Natural killer cell treated with Interleukin-12 subunit alpha and Interleukin-12 subunit beta and Interleukin-15 and Interleukin-18, amount 100 ng/mL, for 72 hours (primary cell): ENCODE results near the gene C1orf210. TPM values are rescaled to one million over a fixed set of nuclear protein-coding genes. Genes with fewer than 3 reads are reported as not detected.

Source experiments
- ATAC-seq, 2 donors: fragments of 150-1000 bp; cut with Tn5 transposase in 1 of 2; sonication (Bioruptor Pico), chemical (Tn5 transposase) in 1 of 2; 2 replicates each; pipeline ENCODE4 v1.10.0; 2021
- DNase-seq: peaks from one replicate; pipeline ENCODE4 v3.0.0; 2022; ENCODE audit warnings: low spot score
- H3K27ac Mint-ChIP-seq, 2 donors: 1 replicate in 1 of 2; 2 replicates in 1 of 2; pipeline ENCODE4 v1.8.0; 2022; ENCODE audit warnings: mixed read lengths in 2 of 2, mild to moderate bottlenecking in 1 of 2, moderate library complexity in 1 of 2
- H3K27me3 Mint-ChIP-seq, 2 donors: 1 replicate in 1 of 2; 2 replicates in 1 of 2; pipeline ENCODE4 v1.8.0; 2022; ENCODE audit warnings: mixed read lengths in 2 of 2
- H3K36me3 Mint-ChIP-seq: one replicate; pipeline ENCODE4 v1.8.0; 2022; ENCODE audit warnings: mixed read lengths
- H3K4me1 Mint-ChIP-seq, 2 donors: 1 replicate in 1 of 2; 2 replicates in 1 of 2; pipeline ENCODE4 v1.8.0; 2022; ENCODE audit warnings: low read depth in 2 of 2, mixed read lengths in 2 of 2, mild to moderate bottlenecking in 1 of 2
- H3K4me3 Mint-ChIP-seq: one replicate; pipeline ENCODE4 v1.8.0; 2022; ENCODE audit warnings: mixed read lengths
- H3K9me3 Mint-ChIP-seq: 2 replicates; pipeline ENCODE4 v1.8.0; 2022; ENCODE audit warnings: mixed read lengths
- total RNA-seq, 2 donors: library from RNA; stranded (reverse); gene quantifications; one replicate each; pipeline ENCODE4 v1.2.3, GENCODE V29; 2022

Gene C1orf210
- total RNA-seq, result not detected

DNA sequence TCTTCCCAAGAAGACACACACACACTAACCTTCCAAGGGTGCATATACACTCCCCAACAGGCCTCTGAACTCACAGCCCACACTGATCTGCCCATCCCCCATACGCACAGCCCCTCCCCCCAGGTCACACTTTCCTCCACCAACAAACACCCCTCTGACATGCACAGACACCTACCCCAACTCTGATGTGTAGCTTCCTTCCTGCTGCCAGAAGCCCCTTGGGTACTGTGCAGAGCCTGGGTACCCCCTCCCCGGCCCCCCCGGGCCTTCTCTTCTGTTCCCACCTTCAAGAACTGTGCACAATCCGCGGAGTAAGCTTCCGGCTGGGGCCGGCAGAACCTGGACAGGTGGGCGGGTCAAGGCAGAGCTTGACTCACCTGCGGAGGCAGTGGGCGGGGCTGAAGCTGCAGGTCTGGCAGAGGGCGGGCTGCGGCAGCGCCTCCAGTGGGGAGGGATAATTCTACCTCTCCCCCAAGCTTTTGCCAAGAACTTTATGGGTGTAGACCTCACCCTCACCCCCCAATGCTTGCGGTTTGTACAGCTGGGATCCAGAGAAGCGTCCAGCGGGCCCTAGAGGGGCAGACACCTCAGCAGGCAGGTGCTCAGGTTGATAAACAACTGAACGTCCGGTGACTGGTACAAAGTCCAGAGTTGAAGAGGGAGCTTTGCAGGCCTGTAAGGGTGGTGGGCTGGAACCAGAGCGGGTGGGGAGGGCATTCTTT, at the start of gene C1orf210:
Gene C1orf210 (minus strand): TSS at position 313 of the 722 bp plus-strand sequence. CDS start 2,311 bp downstream, outside the sequence.
- Mint-ChIP-seq H3K36me3 (no peaks in the 10 kb centered on the region), H3K4me3 (no peak within 1 kb of the TSS), H3K27me3 (peaks cover under 1 to 3% of the 10 kb centered on the region in 2 donors), H3K4me1 (peaks cover 0 to 3% of the 10 kb centered on the region in 2 donors), H3K9me3 (no peaks in the 10 kb centered on the region), H3K27ac (no peak within 1 kb of the TSS)
- DNase-seq (no peak), ATAC-seq (peak in 1 of 2 donors; percentile 25)

- H3K27me3 Mint-ChIP-seq, result no peaks in the 10 kb centered on the region
- DNase-seq (no peak), ATAC-seq (no peak)
- H3K4me1 Mint-ChIP-seq, result peaks cover 0 to 2% of the 10 kb centered on the region in 2 donors
- no peaks in the 10 kb centered on the region for H3K36me3 Mint-ChIP-seq
- H3K9me3 Mint-ChIP-seq, result no peaks in the 10 kb centered on the region
- H3K4me3 Mint-ChIP-seq, result no peak overlapping the region
- H3K27ac Mint-ChIP-seq, result no peak overlapping the region
Observed at GRCh38 chr1:43334453-43335205, 49.2 kb upstream of the C1orf210 start.

DNA sequence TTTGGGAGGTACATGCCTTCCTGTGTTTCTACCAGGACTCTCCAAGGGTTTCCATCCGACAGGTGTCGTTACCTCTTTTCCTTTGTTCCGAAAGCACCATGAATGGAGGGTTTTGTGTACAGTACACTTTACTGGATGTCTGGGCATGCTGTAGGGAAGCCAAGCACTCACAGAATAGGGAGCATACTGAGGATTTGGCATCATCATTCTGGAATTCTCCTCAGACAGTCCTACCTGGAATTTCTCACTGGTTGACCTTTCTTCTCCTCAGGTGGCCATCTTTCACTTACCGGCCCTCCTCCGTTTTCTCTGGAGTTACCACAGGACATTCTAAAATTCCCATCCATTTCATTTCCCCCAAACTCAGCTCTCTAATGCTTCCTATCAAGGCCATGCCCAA, 46.3 kb upstream of the C1orf210 start:
- H3K27me3 Mint-ChIP-seq, result no peaks in the 10 kb centered on the region
- no peak overlapping the region for H3K27ac Mint-ChIP-seq

DNA sequence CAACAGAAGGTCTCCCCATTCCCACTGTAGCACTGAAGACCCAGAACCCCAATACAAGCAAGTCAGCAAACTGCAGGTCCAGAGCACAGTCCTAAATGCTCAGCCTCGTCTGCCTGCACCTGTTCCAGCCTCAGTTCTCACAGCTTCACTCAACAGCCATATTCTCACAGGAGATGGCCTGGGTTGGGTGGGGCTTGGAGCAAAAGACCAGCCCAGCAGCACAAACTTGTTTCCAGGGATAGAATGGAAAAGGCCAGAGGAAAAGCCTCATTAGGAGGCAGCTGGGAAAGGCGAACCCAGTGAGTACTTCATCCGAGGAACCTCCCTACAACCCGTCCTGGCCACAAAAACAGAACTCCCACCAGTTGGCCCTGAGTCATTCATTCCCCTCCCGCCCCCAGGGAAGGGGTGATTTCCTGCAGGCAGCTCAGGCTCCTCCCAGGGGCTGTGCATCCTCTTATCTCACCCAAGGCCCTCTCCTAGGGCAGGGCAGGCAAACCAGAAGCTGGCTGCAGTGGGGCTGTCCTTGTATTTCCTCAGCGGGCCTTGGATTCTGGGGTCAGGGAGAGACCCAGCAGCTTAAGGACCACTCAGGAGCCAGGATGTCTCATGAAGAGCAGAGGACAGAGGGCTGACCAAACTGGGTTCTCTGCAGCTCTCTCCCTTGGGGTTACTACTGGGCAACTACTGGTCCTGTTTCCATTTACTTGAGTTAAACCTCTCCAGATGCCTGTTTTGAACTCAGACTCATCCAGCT, 44.8 kb upstream of the C1orf210 start:
- DNase-seq, result no peak
- H3K27ac Mint-ChIP-seq, result no peak overlapping the region
- peaks cover 0 to 2% of the 10 kb centered on the region in 2 donors for H3K4me1 Mint-ChIP-seq
- no peak overlapping the region for H3K4me3 Mint-ChIP-seq
- peaks cover 9% of the 10 kb centered on the region for H3K36me3 Mint-ChIP-seq
- H3K9me3 Mint-ChIP-seq, result peaks cover 3% of the 10 kb centered on the region
- ATAC-seq, result peak in 1 of 2 donors; percentile 59
- no peaks in the 10 kb centered on the region for H3K27me3 Mint-ChIP-seq

More for the DNA sequence above, 46.3 kb upstream of the C1orf210 start:
- peaks cover 5% of the 10 kb centered on the region for H3K36me3 Mint-ChIP-seq
- ATAC-seq, result no peak
- DNase-seq, result no peak
- H3K4me3 Mint-ChIP-seq, result no peak overlapping the region
- peaks cover 0 to 2% of the 10 kb centered on the region in 2 donors for H3K4me1 Mint-ChIP-seq
- H3K9me3 Mint-ChIP-seq, result no peaks in the 10 kb centered on the region

GRCh38 chr1:43327549-43328292, 42.3 kb upstream of the C1orf210 start:
- Mint-ChIP-seq H3K9me3 (peaks cover 12% of the 10 kb centered on the region), H3K27me3 (no peaks in the 10 kb centered on the region), H3K36me3 (peaks cover 21% of the 10 kb centered on the region), H3K27ac (no peak overlapping the region), H3K4me3 (no peak overlapping the region), H3K4me1 (peaks cover 6 to 10% of the 10 kb centered on the region in 2 donors)
- ATAC-seq (no peak), DNase-seq (no peak)

GRCh38 chr1:43325381-43325780, 40.0 kb upstream of the C1orf210 start:
- no peak for ATAC-seq
- H3K27ac Mint-ChIP-seq, result no peak overlapping the region

DNA sequence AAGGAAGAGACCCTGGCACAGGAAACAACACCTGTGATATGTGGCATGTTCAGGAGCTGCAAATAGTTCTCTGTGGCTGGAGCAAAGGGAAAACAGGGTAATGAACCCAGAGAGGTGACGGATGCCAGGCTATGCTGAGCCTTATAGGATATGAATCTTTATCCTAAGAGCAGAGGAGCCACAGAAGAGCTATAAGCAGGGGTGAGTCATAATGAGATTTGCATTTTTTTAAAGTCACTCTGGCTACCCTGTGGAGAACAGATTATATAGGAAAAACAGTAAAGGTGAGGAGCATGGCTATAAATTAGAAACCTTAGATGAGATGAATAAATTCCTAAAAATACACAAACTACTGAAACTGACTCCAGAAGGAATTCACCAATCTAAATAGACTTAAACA, 39.4 kb upstream of the C1orf210 start:
- ATAC-seq (no peak), DNase-seq (no peak)
- H3K9me3 Mint-ChIP-seq, result peaks cover 12% of the 10 kb centered on the region
- H3K27me3 Mint-ChIP-seq, result no peaks in the 10 kb centered on the region
- H3K4me1 Mint-ChIP-seq, result peaks cover 6 to 12% of the 10 kb centered on the region in 2 donors
- H3K27ac Mint-ChIP-seq, result no peak overlapping the region
- H3K4me3 Mint-ChIP-seq, result no peak overlapping the region
- H3K36me3 Mint-ChIP-seq, result peaks cover 21% of the 10 kb centered on the region

More at GRCh38 chr1:43325381-43325780, 40.0 kb upstream of the C1orf210 start:
- Mint-ChIP-seq H3K9me3 (peaks cover 12% of the 10 kb centered on the region), H3K27me3 (no peaks in the 10 kb centered on the region), H3K4me3 (no peak overlapping the region), H3K36me3 (peaks cover 21% of the 10 kb centered on the region), H3K4me1 (peaks cover 6 to 10% of the 10 kb centered on the region in 2 donors)
- no peak for DNase-seq

DNA sequence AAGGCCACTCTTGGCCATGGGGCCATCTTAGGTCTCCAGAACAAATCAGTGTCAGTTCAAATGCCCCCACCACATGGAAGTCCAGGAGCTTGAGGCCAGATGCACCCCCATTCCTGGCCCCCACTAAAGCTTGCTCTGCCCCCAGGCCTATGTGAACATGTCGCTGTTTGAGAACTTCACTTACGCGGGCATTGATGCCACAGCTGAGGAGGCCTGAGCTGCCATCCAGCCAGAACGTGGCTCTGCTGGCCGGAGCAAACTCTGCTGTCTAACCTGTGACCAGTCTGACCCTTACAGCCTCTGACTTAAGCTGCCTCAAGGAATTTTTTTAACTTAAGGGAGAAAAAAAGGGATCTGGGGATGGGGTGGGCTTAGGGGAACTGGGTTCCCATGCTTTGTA, 37.1 kb upstream of the C1orf210 start:
- peaks cover 17% of the 10 kb centered on the region for H3K36me3 Mint-ChIP-seq
- H3K9me3 Mint-ChIP-seq, result peaks cover 12% of the 10 kb centered on the region
- ATAC-seq (no peak), DNase-seq (no peak)
- no peaks in the 10 kb centered on the region for H3K27me3 Mint-ChIP-seq
- H3K4me3 Mint-ChIP-seq, result no peak overlapping the region
- no peak overlapping the region for H3K27ac Mint-ChIP-seq
- peaks cover 6 to 16% of the 10 kb centered on the region in 2 donors for H3K4me1 Mint-ChIP-seq

DNA sequence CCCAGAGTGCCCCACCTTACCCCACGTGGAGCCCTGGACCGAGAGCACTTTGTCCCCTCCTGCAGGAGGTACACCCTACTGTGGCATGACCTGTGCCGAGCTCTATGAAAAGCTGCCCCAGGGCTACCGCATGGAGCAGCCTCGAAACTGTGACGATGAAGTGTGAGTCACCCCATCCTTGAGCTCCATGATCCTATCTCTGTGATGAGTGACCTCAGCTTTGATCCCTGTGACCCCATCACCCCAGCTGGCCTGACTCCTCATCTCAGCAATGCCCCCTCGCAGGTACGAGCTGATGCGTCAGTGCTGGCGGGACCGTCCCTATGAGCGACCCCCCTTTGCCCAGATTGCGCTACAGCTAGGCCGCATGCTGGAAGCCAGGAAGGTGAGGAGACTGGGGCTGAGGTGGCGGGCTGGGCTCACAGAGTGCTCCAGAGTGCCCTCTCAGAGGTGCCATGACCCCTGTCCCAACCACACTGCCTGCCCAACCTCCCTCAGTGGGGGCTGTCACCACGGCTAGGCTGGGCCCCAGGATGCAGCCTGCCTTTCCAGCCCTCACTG, 36.0 kb upstream of the C1orf210 start:
- peak in 1 of 2 donors; percentile 28 for ATAC-seq
- Mint-ChIP-seq H3K4me1 (peaks cover 6 to 16% of the 10 kb centered on the region in 2 donors), H3K4me3 (no peak overlapping the region), H3K27me3 (no peaks in the 10 kb centered on the region), H3K36me3 (peaks cover 17% of the 10 kb centered on the region), H3K27ac (no peak overlapping the region), H3K9me3 (peaks cover 12% of the 10 kb centered on the region)
- no peak for DNase-seq

- Mint-ChIP-seq H3K27ac (peak overlapping the region in 1 of 2 donors; percentile 60), H3K4me1 (peaks cover 6 to 15% of the 10 kb centered on the region in 2 donors), H3K36me3 (peaks cover 8% of the 10 kb centered on the region), H3K9me3 (peaks cover 7% of the 10 kb centered on the region), H3K27me3 (no peaks in the 10 kb centered on the region), H3K4me3 (no peak overlapping the region)
- ATAC-seq, result no peak
- no peak for DNase-seq
Observed at GRCh38 chr1:43319766-43320165, 34.4 kb upstream of the C1orf210 start.

- Mint-ChIP-seq H3K9me3 (peaks cover 2% of the 10 kb centered on the region), H3K4me1 (peaks cover 3 to 10% of the 10 kb centered on the region in 2 donors), H3K27ac (no peak overlapping the region), H3K36me3 (peaks cover 3% of the 10 kb centered on the region), H3K27me3 (no peaks in the 10 kb centered on the region), H3K4me3 (no peak overlapping the region)
- DNase-seq (no peak), ATAC-seq (no peak)
Observed at GRCh38 chr1:43319288-43319687, 33.9 kb upstream of the C1orf210 start.

GRCh38 chr1:43318831-43319230, 33.5 kb upstream of the C1orf210 start:
- Mint-ChIP-seq H3K9me3 (no peaks in the 10 kb centered on the region), H3K27ac (no peak overlapping the region), H3K36me3 (no peaks in the 10 kb centered on the region), H3K4me1 (peaks cover 0 to 8% of the 10 kb centered on the region in 2 donors), H3K27me3 (no peaks in the 10 kb centered on the region), H3K4me3 (no peak overlapping the region)
- no peak for DNase-seq
- ATAC-seq, result no peak
